ENCODE measurements around the gene ULBP3.

- no peak for TF ChIP-seq ZNF707 (CRISPR knock-in tag; conservative IDR thresholded peaks at IDR 0.05)
- no peak for TF ChIP-seq MAFF (IDR thresholded peaks at IDR 0.05; ENCODE audit: low read length)
- no peak for TF ChIP-seq EP300 (IDR thresholded peaks at IDR 0.05; ENCODE audit: low read length)
- TF ChIP-seq CTCF (IDR thresholded peaks at IDR 0.05 in 2 of 3, conservative IDR thresholded peaks at IDR 0.05 in 1 of 3; ENCODE audit: insufficient read depth in 2 of 3, low read depth in 1 of 3, low read length in 3 of 3), result no peak
- no peak for TF ChIP-seq POLR2AphosphoS5 (IDR thresholded peaks at IDR 0.05; ENCODE audit: control insufficient read depth, insufficient read depth, low read depth, low read length)
- TF ChIP-seq NCOR1 (IDR thresholded peaks at IDR 0.05), result no peak
- no peak for TF ChIP-seq POLR2A (conservative IDR thresholded peaks at IDR 0.05)
- TF ChIP-seq BCLAF1 (IDR thresholded peaks at IDR 0.05; ENCODE audit: borderline replicate concordance in 1 of 2, control insufficient read depth in 1 of 2, low read depth in 2 of 2, low read length in 1 of 2), result no peak
- TF ChIP-seq CEBPB (tag; IDR thresholded peaks at IDR 0.05), result no peak
- TF ChIP-seq ZNF395 (CRISPR knock-in tag; IDR thresholded peaks at IDR 0.05), result no peak
- TF ChIP-seq ETS1 (conservative IDR thresholded peaks at IDR 0.05; ENCODE audit: control insufficient read depth, low read depth, low read length), result no peak
- no peak for TF ChIP-seq ZNF766 (CRISPR knock-in tag; conservative IDR thresholded peaks at IDR 0.05)
- no peak for TF ChIP-seq ZNF324 (CRISPR knock-in tag; IDR thresholded peaks at IDR 0.05)
These were observed 18.1 kb downstream of the ULBP3 start for GRCh38 chr6:150050846-150051245.
